NCI-H128 (cell line): ENCODE measurements around the gene MYLK2.
"Not testable (repeated sequence)": the region's sequence is repeated elsewhere in the genome, so short reads cannot be mapped to it uniquely, and the experiment has no call there.

Experiments
- DNase-seq: peaks from one replicate; lab custom pipeline; 2025; ENCODE audit not compliant: unreplicated experiment; lab: John Stamatoyannopoulos, UW

The MYLK2 gene

GRCh38 chr20:31819083-31819784 is at the start of gene MYLK2:
MYLK2 (plus strand) TSS chr20:31819356; CDS start chr20:31819581, 225 bp downstream.
- no peak for DNase-seq

- DNase-seq = no peak
Measured at GRCh38 chr20:31769681-31770080, 49.5 kb upstream of the MYLK2 start.

GRCh38 chr20:31770243-31770642 is 48.9 kb upstream of the MYLK2 start:
- DNase-seq = no peak

- DNase-seq = no peak
Measured at GRCh38 chr20:31774408-31774807, 44.7 kb upstream of the MYLK2 start.

- no peak for DNase-seq
Measured at GRCh38 chr20:31780839-31781238, 38.3 kb upstream of the MYLK2 start.

GRCh38 chr20:31781945-31782344 is 37.2 kb upstream of the MYLK2 start:
- no peak for DNase-seq

GRCh38 chr20:31784354-31785044 is 34.7 kb upstream of the MYLK2 start:
- no peak for DNase-seq

GRCh38 chr20:31785089-31785488 is 34.1 kb upstream of the MYLK2 start:
- DNase-seq = no peak

GRCh38 chr20:31788578-31788977 is 30.6 kb upstream of the MYLK2 start:
- no peak for DNase-seq

- DNase-seq = no peak
Measured at GRCh38 chr20:31790401-31790800, 28.8 kb upstream of the MYLK2 start.

GRCh38 chr20:31797364-31797763 is 21.8 kb upstream of the MYLK2 start:
- DNase-seq = no peak

- no peak for DNase-seq
Measured at GRCh38 chr20:31801508-31801907, 17.6 kb upstream of the MYLK2 start.

- no peak for DNase-seq
Measured at GRCh38 chr20:31803552-31804291, 15.4 kb upstream of the MYLK2 start.

- DNase-seq = no peak
Measured at GRCh38 chr20:31806564-31807355, 12.4 kb upstream of the MYLK2 start.

- no peak for DNase-seq
Measured at GRCh38 chr20:31808481-31808880, 10.7 kb upstream of the MYLK2 start.

- DNase-seq = no peak
Measured at GRCh38 chr20:31809661-31810060, 9.5 kb upstream of the MYLK2 start.

- no peak for DNase-seq
Measured at GRCh38 chr20:31811198-31811597, 8.0 kb upstream of the MYLK2 start.

GRCh38 chr20:31811796-31812728 is 7.1 kb upstream of the MYLK2 start:
- no peak for DNase-seq

GRCh38 chr20:31813611-31814010 is 5.5 kb upstream of the MYLK2 start:
- no peak for DNase-seq

- DNase-seq = not testable (repeated sequence)
Measured at GRCh38 chr20:31814142-31814541, 5.0 kb upstream of the MYLK2 start.
